K562 (cell line): Measurements from ENCODE around the gene PLEKHN1. TPM values are rescaled to one million over a fixed set of nuclear protein-coding genes. Genes with fewer than 3 reads are reported as not detected.

Experiments
- CHD4 ChIP-seq: fragments of 200-600 bp; sonication (generic); IDR thresholded peaks from 3 replicates; pipeline ENCODE4 v1.6.1; 2012; ENCODE audit warnings: low read depth, mild to moderate bottlenecking, mixed read lengths, low read length, inconsistent platforms; ENCODE audit not compliant: insufficient read depth, insufficient replicate concordance, poor library complexity, severe bottlenecking
- DLX4 ChIP-seq: fragments of 250-450 bp; sonication (Bioruptor Pico); IDR thresholded peaks from 2 replicates; pipeline ENCODE4 v1.6.1; 2021; ENCODE audit warnings: mild to moderate bottlenecking
- MLLT1 ChIP-seq, 2 experiments: fragments of 450-650 bp; IDR thresholded peaks; 2 replicates each; pipeline ENCODE4 v1.6.1; 2016
- THAP12 ChIP-seq: fragments of 250-450 bp; sonication (Bioruptor Pico); IDR thresholded peaks from 2 replicates; pipeline ENCODE4 v1.9.0; 2021; ENCODE audit warnings: mild to moderate bottlenecking, inconsistent platforms
- THAP7 ChIP-seq: fragments of 250-450 bp; sonication (Bioruptor Pico); IDR thresholded peaks from 2 replicates; pipeline ENCODE4 v1.5.0; 2021
- ZBTB1 ChIP-seq: sonication (generic); formaldehyde crosslinking; IDR thresholded peaks from 2 replicates; pipeline ENCODE4 v1.8.1; 2023; ENCODE audit warnings: missing genetic modification reagents, low read depth, mild to moderate bottlenecking, borderline replicate concordance
- ZNF436 ChIP-seq: fragments of 250-450, 450-650 bp; sonication (Bioruptor Pico); formaldehyde crosslinking; IDR thresholded peaks from 2 replicates; pipeline ENCODE4 v1.7.0; 2020; ENCODE audit warnings: mild to moderate bottlenecking
- ZNF740 ChIP-seq, 3 experiments: fragments of 200-800 bp in 1 of 3; sonication (Bioruptor generic) in 1 of 3; sonication (generic) in 1 of 3; formaldehyde crosslinking in 1 of 3; IDR thresholded peaks; 2 replicates each; pipeline versions ENCODE4 v1.6.1 to v1.8.0; 2016 to 2022; ENCODE audit warnings: mild to moderate bottlenecking in 2 of 3, missing compliant biosample characterization in 2 of 3, missing genetic modification characterization in 2 of 3, missing genetic modification reagents in 1 of 3
- ZSCAN29 ChIP-seq: fragments of 450-650 bp; IDR thresholded peaks from 2 replicates; pipeline ENCODE4 v1.6.1; 2017
- polyA plus RNA-seq, 8 experiments: library from polyadenylated mRNA; depleted of rRNA in 4 of 8; stranded (reverse) in 5 of 8; unstranded in 3 of 8; fragments of >200 nt; fragmentation: Nextera tagmentation in 2 of 8; fragmentation: Illumina TruSeq in 1 of 8; extraction: Ambion mirVana in 2 of 8; extraction: Trizol in 1 of 8; gene quantifications; 2 replicates each; pipeline versions ENCODE4 v1.2.1 to v1.2.3, GENCODE V29; 2011 to 2014; ENCODE audit warnings: inconsistent platforms in 1 of 8, missing spikeins in 1 of 8
- total RNA-seq, 7 experiments: library from RNA; depleted of rRNA in 6 of 7; stranded (reverse); fragments of >200 nt in 6 of 7; fragmentation: Illumina TruSeq in 2 of 7; extraction: Trizol in 2 of 7; gene quantifications; 2 replicates each; pipeline versions ENCODE4 v1.2.1 to v1.2.3, GENCODE V29; 2011 to 2021; ENCODE audit warnings: low replicate concordance in 1 of 7
- TF ChIP-seq, protein P1 (sequence below): fragments of 200-800 bp; sonication (Bioruptor generic); IDR thresholded peaks from 2 replicates; pipeline ENCODE4 v1.6.1; 2017; ENCODE audit warnings: missing genetic modification characterization, missing compliant biosample characterization
- TF ChIP-seq, protein P2 (sequence below), 2 experiments: fragments of 450-650 bp; IDR thresholded peaks; 2 replicates each; pipeline ENCODE4 v1.6.1; 2018; ENCODE audit warnings: mild to moderate bottlenecking in 2 of 2, low read depth in 1 of 2; ENCODE audit not compliant: partially characterized antibody in 2 of 2

The PLEKHN1 gene
- total and polyA plus RNA-seq, 9 of the 15 experiments (the other 6 are each of a cell fraction or from before 2014, with no cell fraction given), result 0.07 to 1.5 (median 0.13) TPM; not detected in 2

DNA sequence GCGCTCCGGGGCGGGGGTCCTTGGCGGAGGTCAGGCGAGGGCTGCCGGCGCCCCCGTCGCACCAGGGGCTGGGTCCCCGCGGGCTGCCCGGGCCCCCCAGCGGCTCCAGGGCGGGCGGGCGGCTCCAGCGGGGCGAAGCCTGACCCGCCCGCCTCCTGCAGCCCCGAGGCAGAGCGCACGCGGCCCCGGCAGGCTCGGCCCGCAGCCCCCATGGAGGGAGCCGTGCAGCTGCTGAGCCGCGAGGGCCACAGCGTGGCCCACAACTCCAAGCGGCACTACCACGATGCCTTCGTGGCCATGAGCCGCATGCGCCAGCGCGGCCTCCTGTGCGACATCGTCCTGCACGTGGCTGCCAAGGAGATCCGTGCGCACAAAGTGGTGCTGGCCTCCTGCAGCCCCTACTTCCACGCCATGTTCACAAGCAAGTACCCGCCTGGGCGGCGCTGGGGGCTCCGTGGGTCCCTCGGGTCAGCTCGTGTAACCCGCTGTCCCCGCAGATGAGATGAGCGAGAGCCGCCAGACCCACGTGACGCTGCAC lies 5.1 kb upstream of the PLEKHN1 start (continued):
- TF ChIP-seq, protein P1, sequence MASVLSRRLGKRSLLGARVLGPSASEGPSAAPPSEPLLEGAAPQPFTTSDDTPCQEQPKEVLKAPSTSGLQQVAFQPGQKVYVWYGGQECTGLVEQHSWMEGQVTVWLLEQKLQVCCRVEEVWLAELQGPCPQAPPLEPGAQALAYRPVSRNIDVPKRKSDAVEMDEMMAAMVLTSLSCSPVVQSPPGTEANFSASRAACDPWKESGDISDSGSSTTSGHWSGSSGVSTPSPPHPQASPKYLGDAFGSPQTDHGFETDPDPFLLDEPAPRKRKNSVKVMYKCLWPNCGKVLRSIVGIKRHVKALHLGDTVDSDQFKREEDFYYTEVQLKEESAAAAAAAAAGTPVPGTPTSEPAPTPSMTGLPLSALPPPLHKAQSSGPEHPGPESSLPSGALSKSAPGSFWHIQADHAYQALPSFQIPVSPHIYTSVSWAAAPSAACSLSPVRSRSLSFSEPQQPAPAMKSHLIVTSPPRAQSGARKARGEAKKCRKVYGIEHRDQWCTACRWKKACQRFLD (CRISPR knock-in tag), result peak; percentile 44; the same call in 1 of the 2 replicates
- no peak for TF ChIP-seq ZNF436
- no peak for TF ChIP-seq THAP7 (CRISPR knock-in tag)
- TF ChIP-seq ZSCAN29, result no peak
- no peak for TF ChIP-seq CHD4
- TF ChIP-seq DLX4 (CRISPR knock-in tag), result no peak
- 0 out of 2 replicates have a peak, but pooled peaks have one; percentile 4 for TF ChIP-seq THAP12
- TF ChIP-seq, protein P2, sequence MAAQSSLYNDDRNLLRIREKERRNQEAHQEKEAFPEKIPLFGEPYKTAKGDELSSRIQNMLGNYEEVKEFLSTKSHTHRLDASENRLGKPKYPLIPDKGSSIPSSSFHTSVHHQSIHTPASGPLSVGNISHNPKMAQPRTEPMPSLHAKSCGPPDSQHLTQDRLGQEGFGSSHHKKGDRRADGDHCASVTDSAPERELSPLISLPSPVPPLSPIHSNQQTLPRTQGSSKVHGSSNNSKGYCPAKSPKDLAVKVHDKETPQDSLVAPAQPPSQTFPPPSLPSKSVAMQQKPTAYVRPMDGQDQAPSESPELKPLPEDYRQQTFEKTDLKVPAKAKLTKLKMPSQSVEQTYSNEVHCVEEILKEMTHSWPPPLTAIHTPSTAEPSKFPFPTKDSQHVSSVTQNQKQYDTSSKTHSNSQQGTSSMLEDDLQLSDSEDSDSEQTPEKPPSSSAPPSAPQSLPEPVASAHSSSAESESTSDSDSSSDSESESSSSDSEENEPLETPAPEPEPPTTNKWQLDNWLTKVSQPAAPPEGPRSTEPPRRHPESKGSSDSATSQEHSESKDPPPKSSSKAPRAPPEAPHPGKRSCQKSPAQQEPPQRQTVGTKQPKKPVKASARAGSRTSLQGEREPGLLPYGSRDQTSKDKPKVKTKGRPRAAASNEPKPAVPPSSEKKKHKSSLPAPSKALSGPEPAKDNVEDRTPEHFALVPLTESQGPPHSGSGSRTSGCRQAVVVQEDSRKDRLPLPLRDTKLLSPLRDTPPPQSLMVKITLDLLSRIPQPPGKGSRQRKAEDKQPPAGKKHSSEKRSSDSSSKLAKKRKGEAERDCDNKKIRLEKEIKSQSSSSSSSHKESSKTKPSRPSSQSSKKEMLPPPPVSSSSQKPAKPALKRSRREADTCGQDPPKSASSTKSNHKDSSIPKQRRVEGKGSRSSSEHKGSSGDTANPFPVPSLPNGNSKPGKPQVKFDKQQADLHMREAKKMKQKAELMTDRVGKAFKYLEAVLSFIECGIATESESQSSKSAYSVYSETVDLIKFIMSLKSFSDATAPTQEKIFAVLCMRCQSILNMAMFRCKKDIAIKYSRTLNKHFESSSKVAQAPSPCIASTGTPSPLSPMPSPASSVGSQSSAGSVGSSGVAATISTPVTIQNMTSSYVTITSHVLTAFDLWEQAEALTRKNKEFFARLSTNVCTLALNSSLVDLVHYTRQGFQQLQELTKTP (IDR thresholded peaks at IDR 0.05; ENCODE audit: low read depth in 1 of 2, partially characterized antibody in 2 of 2), result no peak
- peak; percentile 53 for TF ChIP-seq ZNF740 (CRISPR knock-in tag; IDR thresholded peaks at IDR 0.05)
- TF ChIP-seq ZNF740 (tag; IDR thresholded peaks at IDR 0.05), result no peak
- TF ChIP-seq ZBTB1 (CRISPR knock-in tag), result peak; percentile 82; the same call in 1 of the 2 replicates
- peak in 1 of 2 experiments; percentile 54; a peak in 1 of 4 replicates for TF ChIP-seq MLLT1 (IDR thresholded peaks at IDR 0.05)
